Left ventricle myocardium inferior (tissue), 1 donor: ENCODE results near the gene RGMA. TPM values are rescaled to one million over a fixed set of nuclear protein-coding genes. Genes with fewer than 3 reads are reported as not detected.

ENCODE experiments used
- DNase-seq: peaks from one replicate; pipeline ENCODE4 v3.0.0-alpha.2; 2020
- H3K27ac ChIP-seq: fragments of 200-600 bp; replicated peaks from 2 replicates; pipeline ENCODE4 v1.8.0; 2021
- H3K27me3 ChIP-seq: fragments of 200-600 bp; 2 replicates; pipeline ENCODE4 v1.8.0; 2021; ENCODE audit warnings: low read depth
- H3K36me3 ChIP-seq: fragments of 200-600 bp; 2 replicates; pipeline ENCODE4 v1.8.0; 2021
- H3K4me1 ChIP-seq: fragments of 200-600 bp; 2 replicates; pipeline ENCODE4 v1.8.0; 2021
- H3K4me3 ChIP-seq: fragments of 200-600 bp; 2 replicates; pipeline ENCODE4 v1.8.0; 2021; ENCODE audit warnings: mild to moderate bottlenecking, moderate library complexity
- H3K9me3 ChIP-seq: fragments of 200-600 bp; replicated peaks from 2 replicates; pipeline ENCODE4 v1.8.0; 2021
- intact Hi-C: fragments of 100-400 bp; cut with micrococcal nuclease; formaldehyde crosslinking; loops from one replicate; pipeline ENCODE4 v1.11.0; 2022
- total RNA-seq: library from RNA; stranded (reverse); fragmentation: NEBNext Ultra II Directional; extraction: Animal tissue kit (Norgen Biotek cat#: 25700); gene quantifications from one replicate; pipeline ENCODE4 v1.2.1, GENCODE V29; 2021
- TF ChIP-seq, protein P1 (sequence below): fragments of 200-600 bp; IDR thresholded peaks from 2 replicates; pipeline ENCODE4 v1.8.0; 2021; ENCODE audit warnings: antibody characterized with exemption, mild to moderate bottlenecking, borderline replicate concordance
- donor health status: DM: no; HTN: yes; CAD: no; lungs with severe emphysema.

Gene RGMA
- total RNA-seq, 1 donor from 2014 or later: 16.9 TPM

DNA sequence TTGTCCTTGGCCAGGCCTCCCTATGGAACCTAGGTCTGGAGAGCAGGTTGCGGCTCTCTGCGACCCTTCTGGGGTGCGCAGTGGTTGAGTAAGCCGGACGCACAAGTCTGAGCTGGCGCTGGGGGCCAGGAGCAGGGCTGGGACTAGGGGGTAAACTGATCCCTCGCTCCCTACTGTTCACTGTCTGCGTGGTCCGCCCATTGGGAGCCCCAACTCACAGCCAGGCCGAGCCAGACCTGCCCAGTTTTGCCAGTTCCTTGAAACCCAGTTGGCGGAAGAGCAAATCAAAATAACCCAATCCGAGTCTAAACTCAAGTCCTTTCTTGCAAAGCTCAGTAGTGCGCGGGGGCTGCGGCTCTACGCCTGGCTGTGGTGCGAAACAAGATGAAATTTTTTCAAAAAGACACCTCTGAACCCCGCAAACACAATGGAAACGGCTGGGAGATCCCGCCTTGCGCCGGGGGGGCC lies 17.5 kb downstream of the RGMA start:
- H3K27me3 ChIP-seq: peaks cover 41% of the 10 kb centered on the region
- intact Hi-C loops: no loop called here
- H3K9me3 ChIP-seq: no peaks in the 10 kb centered on the region
- peaks cover 72% of the 10 kb centered on the region for H3K4me1 ChIP-seq
- peak overlapping the region; percentile 84 for H3K4me3 ChIP-seq
- H3K27ac ChIP-seq: peak overlapping the region; percentile 89
- no peak for DNase-seq
- TF ChIP-seq, protein P1, sequence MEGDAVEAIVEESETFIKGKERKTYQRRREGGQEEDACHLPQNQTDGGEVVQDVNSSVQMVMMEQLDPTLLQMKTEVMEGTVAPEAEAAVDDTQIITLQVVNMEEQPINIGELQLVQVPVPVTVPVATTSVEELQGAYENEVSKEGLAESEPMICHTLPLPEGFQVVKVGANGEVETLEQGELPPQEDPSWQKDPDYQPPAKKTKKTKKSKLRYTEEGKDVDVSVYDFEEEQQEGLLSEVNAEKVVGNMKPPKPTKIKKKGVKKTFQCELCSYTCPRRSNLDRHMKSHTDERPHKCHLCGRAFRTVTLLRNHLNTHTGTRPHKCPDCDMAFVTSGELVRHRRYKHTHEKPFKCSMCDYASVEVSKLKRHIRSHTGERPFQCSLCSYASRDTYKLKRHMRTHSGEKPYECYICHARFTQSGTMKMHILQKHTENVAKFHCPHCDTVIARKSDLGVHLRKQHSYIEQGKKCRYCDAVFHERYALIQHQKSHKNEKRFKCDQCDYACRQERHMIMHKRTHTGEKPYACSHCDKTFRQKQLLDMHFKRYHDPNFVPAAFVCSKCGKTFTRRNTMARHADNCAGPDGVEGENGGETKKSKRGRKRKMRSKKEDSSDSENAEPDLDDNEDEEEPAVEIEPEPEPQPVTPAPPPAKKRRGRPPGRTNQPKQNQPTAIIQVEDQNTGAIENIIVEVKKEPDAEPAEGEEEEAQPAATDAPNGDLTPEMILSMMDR: no peak
- no peaks in the 10 kb centered on the region for H3K36me3 ChIP-seq

DNA sequence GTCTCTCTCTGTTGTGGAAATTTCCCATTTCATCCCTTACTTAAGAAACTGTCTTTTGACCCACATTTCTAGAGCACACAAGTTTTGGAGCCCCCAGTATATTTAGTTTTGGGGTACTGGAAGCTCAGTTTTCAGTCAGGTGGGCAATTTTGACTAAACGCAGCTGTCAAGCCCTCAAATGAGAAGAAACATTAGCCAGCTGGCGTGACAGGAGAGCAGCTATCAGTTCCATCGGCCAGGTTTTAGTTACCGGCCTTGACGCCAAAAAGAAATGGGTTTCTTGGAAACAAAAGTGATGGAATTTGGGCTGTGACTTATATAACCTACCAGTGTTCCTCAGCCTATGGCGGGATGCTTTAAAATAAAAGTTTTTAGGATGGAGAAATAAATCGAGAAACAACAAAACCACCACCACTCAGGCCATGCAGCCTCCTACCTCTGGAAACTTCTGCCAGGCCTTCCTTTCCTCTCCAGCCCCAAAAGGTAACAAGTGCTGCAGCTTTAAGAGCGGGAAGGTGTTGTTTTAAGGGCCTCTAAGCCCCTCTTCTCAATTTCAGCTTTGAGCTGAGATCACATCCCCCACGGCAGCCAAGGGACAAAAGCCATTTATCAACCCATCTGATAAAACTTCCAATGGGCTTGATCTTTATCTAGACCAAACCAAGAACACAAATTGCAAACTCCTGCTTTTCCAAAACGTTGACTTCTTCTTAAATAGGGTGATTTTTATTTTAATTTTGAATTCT lies 18.3 kb downstream of the RGMA start:
- peaks cover 79% of the 10 kb centered on the region for H3K4me1 ChIP-seq
- H3K36me3 ChIP-seq: peaks cover 4% of the 10 kb centered on the region
- intact Hi-C loops: no loop called here
- peaks cover 41% of the 10 kb centered on the region for H3K27me3 ChIP-seq
- no peak for DNase-seq
- TF ChIP-seq, protein P1: no peak
- peak overlapping the region; percentile 89 for H3K27ac ChIP-seq
- H3K4me3 ChIP-seq: peak overlapping the region; percentile 84
- no peaks in the 10 kb centered on the region for H3K9me3 ChIP-seq

DNA sequence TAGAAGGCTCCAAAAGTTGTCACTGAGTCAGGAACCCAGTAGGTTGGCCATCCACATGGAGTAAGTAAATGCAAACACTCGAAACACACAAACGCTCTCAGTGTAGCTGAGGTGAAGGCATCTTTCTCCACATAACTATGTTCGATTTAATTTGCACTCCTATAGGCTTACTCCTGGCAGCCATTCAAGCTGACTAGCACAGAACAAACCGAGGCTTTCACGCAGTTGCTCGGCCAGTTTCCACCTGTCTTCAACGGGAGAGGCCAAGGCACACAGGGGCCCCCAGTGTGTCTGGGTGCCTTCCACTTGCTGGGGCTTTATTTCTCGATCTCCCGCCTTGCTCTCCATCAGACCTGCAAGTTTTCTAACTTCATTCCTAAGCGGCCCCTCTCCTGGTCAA lies 18.9 kb downstream of the RGMA start:
- H3K27ac ChIP-seq: peak overlapping the region; percentile 89
- H3K9me3 ChIP-seq: no peaks in the 10 kb centered on the region
- peak overlapping the region; percentile 84 for H3K4me3 ChIP-seq
- H3K27me3 ChIP-seq: peaks cover 41% of the 10 kb centered on the region
- H3K4me1 ChIP-seq: peaks cover 84% of the 10 kb centered on the region
- intact Hi-C loops: no loop called here
- no peak for DNase-seq
- peaks cover 7% of the 10 kb centered on the region for H3K36me3 ChIP-seq
- TF ChIP-seq, protein P1: no peak

DNA sequence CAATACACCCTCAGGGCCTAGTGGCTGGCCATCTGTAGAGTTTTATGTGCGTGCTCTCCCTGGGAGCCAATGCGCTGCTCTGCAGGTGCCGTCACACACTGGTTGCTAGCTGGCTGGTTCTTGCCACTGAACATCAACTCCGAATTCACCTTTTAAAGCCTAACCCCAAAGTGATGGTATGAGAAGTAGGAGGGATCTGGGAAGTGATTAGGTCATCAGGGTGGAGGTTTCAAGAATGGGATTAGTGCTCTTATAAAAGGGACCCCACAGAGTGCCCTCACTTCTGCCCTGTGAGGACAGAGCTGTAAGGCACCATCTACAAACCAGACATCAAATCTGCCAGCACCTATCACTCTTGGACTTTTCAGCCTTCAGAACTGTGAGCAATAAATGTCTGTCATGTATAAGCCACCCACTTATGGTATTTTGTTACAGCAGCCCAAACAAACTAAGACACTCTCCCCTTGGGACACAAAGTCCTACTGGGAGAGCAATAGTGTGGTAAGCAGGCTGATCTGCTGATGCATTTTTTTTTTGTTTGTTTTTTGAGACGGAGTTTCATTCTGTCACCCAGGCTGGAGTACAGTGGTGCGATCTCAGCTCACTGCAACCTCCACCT lies 20.3 kb downstream of the RGMA start:
- Histone ChIP-seq H3K27ac (peak overlapping the region; percentile 89), H3K4me3 (peak overlapping the region; percentile 84), H3K36me3 (peaks cover 7% of the 10 kb centered on the region), H3K27me3 (peaks cover 32% of the 10 kb centered on the region), H3K9me3 (no peaks in the 10 kb centered on the region), H3K4me1 (peaks cover 89% of the 10 kb centered on the region)
- TF ChIP-seq, protein P1: no peak
- intact Hi-C loops: no loop called here
- DNase-seq: no peak

DNA sequence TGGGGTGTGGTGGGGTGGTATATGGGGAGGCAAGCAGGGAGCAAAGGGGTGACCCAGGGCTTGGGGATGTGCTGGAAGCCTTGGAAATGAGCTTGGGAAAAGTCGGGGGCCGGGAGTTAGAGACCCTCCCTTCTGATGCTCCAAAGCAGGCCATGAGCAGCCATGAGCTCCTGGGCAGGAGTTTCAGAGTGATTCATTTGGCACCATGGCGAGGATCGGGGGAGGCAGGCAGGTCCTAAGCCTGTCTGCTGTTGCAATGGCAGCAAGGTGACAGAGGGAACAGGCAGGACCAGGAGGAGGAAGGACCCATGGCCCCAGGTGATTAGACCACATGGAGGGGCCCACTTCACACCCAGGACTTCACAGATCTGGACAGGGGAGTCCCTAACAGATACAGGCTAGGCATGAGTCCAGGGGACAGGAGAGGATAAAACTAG lies 21.3 kb downstream of the RGMA start:
- intact Hi-C loops: no loop called here
- Histone ChIP-seq H3K36me3 (peaks cover 7% of the 10 kb centered on the region), H3K4me3 (peak overlapping the region; percentile 29), H3K27me3 (peaks cover 21% of the 10 kb centered on the region), H3K4me1 (peaks cover 91% of the 10 kb centered on the region), H3K27ac (peak overlapping the region; percentile 65), H3K9me3 (no peaks in the 10 kb centered on the region)
- TF ChIP-seq, protein P1: no peak
- no peak for DNase-seq
